ENCODE measurements around the gene SLC27A1.
"Not testable (repeated sequence)": the region's sequence is repeated elsewhere in the genome, so short reads cannot be mapped to it uniquely, and the experiment has no call there.

SLC27A1 gene

DNA sequence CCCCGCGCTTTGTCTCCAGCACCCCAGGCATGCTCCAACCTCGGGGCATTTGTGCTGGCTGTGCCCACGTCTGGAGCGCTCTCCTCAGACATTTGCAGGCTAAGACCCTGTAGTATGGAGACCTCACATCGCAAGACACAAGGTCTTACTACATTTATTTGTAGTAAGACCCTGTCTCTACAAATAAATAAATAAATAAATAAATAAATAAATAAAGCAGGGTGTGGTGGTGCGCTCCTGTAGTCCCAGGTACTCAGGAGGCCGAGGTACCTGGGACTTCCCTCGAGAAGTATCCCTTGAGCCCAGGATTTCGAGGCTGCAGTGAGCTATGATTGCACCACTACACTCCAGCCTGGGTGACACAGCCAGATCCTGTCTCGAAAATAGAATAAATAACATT lies 14.2 kb upstream of the SLC27A1 start:
- no peak for DNase-seq (ENCODE audit: low read depth)

DNA sequence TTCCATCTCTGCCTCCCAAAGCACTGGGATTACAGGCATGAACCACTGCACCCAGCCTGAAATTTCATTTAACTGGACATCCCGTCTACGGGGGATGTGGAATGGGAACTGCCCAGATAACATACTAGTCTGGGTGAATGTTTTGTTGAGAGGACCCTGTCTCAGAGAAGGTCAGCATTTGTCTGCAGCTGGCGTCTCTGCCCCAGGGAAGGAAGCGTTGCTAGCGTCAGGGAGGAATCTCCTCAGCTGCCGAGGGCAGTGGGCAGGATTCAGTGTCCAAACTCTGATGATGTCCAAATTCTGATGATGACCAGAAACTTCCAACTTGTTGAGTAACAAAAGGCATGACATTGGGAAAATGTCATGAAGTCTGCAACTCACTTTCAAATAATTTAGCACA lies 12.7 kb upstream of the SLC27A1 start:
- no peak for DNase-seq (ENCODE audit: low read depth)

DNA sequence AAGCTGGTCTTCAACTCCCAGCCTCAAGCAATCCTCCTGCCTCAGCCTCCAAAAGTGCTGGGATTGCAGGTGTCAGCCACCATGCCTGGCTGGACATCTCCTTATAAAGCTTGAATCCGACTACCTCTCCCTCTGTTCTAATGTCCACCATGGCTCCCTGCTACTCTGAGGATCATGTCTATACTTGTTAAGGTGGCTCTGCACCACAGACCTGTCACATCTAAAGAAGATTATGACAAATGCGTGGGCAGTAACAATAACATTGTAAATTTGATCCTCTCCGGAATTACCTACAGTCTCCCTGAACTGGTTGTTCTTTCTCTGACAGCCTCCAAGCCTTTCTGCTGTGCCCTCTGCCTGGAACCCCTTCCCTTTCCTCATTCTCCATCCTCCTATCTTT lies 11.4 kb upstream of the SLC27A1 start:
- no peak for DNase-seq (ENCODE audit: low read depth)

DNA sequence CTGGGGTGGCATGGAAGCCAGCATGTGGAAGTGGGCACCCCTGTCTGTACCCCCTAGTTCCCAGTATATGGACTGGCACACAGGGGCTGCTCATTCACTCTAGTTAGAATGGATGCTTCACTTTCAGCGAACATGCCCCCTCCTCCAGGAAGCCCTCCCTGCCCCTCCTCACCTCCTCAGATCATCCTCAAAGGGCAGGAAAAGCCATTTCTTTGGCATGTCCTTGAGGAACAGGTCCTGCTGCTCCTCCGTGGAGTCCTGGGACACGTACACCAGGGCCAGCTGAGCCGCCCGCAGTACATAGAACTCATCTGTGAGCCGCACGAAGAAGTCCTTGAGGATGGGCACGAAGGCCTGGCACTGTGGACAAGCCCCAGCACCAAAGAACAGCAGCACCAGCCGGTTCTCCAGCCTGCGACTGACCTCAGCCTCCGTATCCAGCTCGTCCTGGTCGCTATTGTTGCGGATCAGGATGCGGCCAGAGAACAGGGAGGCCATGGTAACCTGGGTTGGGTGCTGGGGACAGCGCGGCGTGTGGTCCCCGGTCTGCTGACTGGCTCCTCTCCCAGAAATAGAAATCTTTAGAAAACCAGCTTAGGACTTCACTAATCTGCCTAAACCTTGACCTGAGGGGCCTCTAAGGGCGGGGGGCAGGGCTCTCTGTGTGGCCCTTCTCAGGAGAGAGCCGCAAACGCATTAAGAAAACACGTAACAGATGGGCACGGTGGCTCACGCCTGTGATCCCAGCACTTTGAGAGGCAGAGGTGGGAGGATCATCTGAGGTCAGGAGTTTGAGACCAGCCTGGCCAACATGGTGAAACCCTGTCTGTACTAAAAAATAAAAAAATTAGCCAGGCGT lies 9.7 kb upstream of the SLC27A1 start, which contains the start of gene NXNL1:
NXNL1 (minus strand) TSS at position 555 of the 859 bp plus-strand sequence; CDS start at position 498, 57 bp downstream.
- no peak for DNase-seq (ENCODE audit: low read depth)

- no peak for DNase-seq (ENCODE audit: low read depth)
Observed at GRCh38 chr19:17466487-17466850, 3.9 kb upstream of the SLC27A1 start.

- DNase-seq (ENCODE audit: low read depth), result no peak
Observed at GRCh38 chr19:17467471-17468301, 2.6 kb upstream of the SLC27A1 start.

DNA sequence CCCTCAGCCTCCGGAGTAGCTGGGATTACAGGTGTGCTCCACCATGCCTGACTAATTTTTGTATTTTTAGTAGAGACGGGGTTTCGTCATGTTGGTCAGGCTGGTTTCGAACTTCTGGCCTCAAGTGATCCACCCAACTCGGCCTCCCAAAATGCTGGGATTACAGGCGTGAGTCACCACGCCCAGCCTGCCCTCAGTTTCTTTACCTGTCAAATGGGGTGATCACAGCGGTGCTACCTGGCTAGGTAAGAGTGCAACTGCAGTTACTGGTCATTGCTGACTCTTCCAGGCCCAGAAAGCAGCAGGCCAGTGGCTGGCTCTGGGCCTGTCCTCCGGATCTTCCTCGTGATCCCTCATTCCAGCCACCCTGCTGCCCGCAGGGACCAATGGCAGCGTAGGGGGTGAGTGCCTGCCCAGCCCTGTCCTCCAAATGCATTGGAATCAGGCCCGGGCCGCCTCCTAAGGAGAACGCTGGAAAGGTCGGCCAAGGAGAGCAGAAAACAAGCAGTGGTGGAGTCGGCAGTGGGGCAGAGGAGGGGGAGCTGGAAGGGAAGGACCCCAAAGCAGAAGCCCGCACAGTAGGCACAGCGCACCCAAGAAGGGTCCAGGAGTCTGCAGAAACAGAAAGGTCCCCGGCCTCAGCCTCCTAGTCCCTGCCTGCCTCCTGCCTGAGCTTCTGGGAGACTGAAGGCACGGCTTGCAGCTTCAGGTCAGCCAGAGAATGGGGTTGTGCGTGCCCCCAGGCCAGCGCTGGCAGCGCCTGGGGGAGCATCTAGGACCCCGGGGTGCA lies 1.8 kb upstream of the SLC27A1 start:
- no peak for DNase-seq (ENCODE audit: low read depth)

DNA sequence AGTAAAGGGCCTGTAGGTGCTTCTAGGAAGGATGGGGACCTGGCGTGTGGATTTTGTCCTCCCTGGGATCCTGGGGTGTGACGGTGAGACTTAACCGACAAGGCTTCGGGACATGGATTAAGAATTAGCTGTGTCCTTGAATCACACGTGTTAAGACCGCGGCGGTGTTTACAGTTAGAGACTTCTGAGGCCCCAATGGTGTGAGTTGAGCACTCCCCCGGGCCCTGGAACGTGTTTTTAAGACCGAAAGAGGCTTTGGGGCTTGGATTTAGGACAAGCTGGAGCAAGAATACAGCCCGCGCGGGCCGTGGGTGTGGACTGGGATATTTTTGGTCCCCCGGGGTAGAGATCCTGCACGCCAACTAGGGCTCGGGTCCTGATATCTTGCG lies 1.2 kb upstream of the SLC27A1 start:
- DNase-seq (ENCODE audit: low read depth), result no peak

- DNase-seq (ENCODE audit: low read depth), result peak; percentile 70
Observed at GRCh38 chr19:17469481-17470067, 750 bp upstream of the SLC27A1 start.

DNA sequence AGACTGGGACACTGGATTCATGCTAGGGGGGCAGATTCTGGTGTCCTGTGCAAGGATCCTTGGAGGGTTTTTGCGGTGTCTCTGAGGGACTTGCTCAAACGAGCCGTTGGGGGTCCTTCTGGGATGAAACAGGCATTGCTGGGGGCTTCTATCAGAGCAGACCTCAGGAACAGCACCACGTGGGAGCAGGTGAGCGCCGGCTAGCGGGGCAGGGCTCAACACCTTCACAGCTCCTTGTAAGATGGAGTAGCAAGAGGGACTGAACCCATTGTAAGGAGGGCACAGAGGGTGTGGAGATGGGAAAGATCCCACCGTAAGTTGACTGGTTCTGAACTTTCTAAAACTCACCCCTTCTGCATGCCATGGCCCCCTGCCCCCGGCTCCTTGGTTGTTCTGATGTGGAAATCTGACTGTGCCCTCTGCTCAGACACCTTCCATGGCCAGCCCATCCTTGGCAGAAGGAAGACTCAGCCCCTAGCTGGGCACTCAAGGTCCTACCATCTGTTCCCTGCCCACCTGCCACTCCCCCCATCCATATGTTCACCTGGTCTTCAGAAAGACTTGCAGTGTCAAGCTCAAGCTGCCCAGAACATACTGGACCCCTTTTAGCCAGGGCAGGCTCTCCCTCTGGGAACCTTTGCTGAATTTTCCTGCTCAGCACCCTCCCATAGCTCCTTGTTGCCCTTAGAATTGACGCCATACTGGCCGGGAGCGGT lies 1.2 kb downstream of the SLC27A1 start:
- DNase-seq (ENCODE audit: low read depth), result no peak

DNA sequence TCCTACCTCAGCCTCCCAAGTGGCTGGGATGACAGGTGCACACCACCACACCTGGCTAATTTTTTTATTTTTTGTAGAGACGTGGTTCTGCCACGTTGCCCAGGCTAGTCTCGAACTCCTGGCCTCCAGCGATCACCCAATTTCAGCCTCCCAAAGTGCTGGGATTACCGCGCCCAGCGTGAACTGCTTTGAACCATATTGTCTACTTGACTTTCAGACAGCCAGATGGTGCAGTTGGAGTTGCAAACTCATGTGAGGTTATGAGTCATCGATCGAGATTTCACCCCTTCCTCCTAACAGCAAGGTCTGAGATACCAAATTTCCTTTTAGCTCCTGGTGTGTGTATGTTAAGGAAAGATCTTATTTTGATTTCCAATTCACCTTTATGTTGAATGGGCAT lies 2.7 kb downstream of the SLC27A1 start:
- no peak for DNase-seq (ENCODE audit: low read depth)

- DNase-seq (ENCODE audit: low read depth), result not testable (repeated sequence)
Observed at GRCh38 chr19:17475011-17475540, 4.8 kb downstream of the SLC27A1 start.

DNA sequence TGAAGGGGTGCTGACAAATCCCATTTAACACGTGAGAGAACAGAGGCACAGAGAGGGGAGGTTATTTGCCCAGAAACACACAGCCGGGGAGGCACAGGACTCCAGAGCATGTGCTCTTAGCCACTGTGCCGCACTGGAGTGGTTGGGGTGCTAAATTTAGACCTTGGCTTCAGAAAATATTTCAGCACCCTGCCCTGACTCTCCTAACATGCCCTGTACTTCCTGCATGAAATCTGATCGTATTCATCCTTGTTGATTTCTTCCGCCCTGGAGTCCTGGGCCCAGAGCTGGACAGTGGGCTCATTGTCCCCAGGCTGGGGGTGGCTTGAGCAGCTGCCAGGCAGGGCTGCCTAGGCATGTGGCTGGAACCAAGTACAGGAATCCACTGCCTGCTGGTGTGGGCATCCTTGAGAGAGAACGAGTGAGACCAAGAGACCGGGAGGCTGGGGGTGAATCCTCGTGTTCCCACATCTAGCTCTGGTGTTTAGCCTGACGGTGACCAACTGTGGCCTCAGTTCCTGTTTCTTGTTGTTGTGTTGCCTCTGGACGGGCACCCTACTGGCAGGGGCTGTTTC lies 5.3 kb downstream of the SLC27A1 start:
- DNase-seq (ENCODE audit: low read depth), result no peak

GRCh38 chr19:17479325-17479791 lies 9.0 kb downstream of the SLC27A1 start:
- no peak for DNase-seq (ENCODE audit: low read depth)

GRCh38 chr19:17481986-17482385 lies 11.7 kb downstream of the SLC27A1 start:
- DNase-seq (ENCODE audit: low read depth), result no peak

DNA sequence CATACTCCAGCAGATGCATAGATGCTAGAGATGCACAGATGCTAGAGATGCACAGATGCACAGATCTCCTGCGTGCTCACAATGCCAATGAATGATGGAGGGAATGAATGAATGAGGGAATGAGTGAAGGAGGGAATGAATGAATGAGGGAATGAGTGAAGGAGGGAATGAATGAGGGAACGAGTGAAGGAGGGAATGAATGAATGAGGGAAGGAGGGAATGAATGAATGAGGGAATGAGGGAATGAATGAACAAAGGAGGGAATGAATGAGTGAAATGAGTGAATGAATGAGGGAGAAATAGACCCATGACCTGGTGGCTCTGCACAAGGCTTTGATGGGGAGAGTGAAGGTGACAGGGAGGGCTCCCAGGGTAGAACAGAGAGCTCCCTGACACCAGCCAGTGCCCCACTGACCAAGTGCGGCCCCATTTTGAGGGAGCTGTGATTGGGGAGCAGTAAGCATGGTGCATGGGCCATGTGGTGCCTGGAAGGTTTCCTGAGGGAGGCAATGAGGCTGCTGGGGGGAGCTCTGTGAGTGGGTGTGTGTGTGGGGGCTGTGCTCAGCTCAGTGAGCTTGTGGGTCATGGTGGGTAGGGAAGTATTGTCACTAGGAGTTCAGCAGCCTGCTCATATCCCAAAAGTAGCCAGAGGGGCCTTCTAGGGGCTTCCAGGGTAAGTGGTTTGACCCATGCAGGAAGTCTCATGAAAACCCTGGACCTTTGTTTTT lies 12.7 kb downstream of the SLC27A1 start:
- DNase-seq (ENCODE audit: low read depth), result no peak

DNA sequence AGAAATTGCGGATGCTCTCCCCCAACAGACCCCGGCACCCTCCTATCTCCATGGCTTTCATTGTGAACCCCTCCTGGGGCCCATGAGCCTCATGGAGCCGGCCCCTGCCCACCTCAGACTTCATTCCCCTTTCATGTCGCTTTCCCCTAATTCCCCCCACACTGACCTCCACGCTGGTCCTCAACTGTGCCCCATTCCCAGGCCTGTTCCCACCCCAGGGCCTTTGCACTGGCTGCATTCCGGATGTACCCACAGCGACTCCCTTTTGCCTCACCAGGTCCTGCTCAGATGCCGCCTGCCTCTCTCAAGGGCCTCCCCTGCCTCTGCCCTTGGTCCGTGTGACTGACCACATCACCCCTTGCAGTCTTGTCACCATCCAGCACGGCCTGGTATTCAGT lies 13.3 kb downstream of the SLC27A1 start:
- DNase-seq (ENCODE audit: low read depth), result no peak

GRCh38 chr19:17484520-17485185 lies 14.3 kb downstream of the SLC27A1 start:
- no peak for DNase-seq (ENCODE audit: low read depth)

- DNase-seq (ENCODE audit: low read depth), result no peak
Observed at GRCh38 chr19:17486545-17487240, 16.4 kb downstream of the SLC27A1 start.
